GM21447 (cell line): ENCODE results near the gene CHST10.
"Not testable (repeated sequence)": the region's sequence is repeated elsewhere in the genome, so short reads cannot be mapped to it uniquely, and the experiment has no call there.

Experiments used
- ATAC-seq: cut with Tn5 transposase; IDR thresholded peaks from one replicate; pipeline ENCODE4 v1.9.1; 2021; ENCODE audit not compliant: unreplicated experiment

The CHST10 gene

GRCh38 chr2:100416935-100417710 lies at the start of gene CHST10:
CHST10 (minus strand) TSS chr2:100417668; CDS start chr2:100406675, 10,993 bp downstream.
- peak; percentile 83 for ATAC-seq

- no peak for ATAC-seq
Measured at GRCh38 chr2:100460904-100461530, 43.5 kb upstream of the CHST10 start.

GRCh38 chr2:100456357-100456756 lies 38.9 kb upstream of the CHST10 start:
- not testable (repeated sequence) for ATAC-seq

- ATAC-seq: no peak
Measured at GRCh38 chr2:100453853-100454252, 36.4 kb upstream of the CHST10 start.

- ATAC-seq: no peak
Measured at GRCh38 chr2:100451734-100452133, 34.3 kb upstream of the CHST10 start.

GRCh38 chr2:100451092-100451491 lies 33.6 kb upstream of the CHST10 start:
- ATAC-seq: no peak

- no peak for ATAC-seq
Measured at GRCh38 chr2:100446696-100447095, 29.2 kb upstream of the CHST10 start.

- no peak for ATAC-seq
Measured at GRCh38 chr2:100437751-100438150, 20.3 kb upstream of the CHST10 start.

- no peak for ATAC-seq
Measured at GRCh38 chr2:100429726-100430125, 12.3 kb upstream of the CHST10 start.

- no peak for ATAC-seq
Measured at GRCh38 chr2:100427627-100428258, 10.3 kb upstream of the CHST10 start.

GRCh38 chr2:100427111-100427510 lies 9.6 kb upstream of the CHST10 start:
- no peak for ATAC-seq

GRCh38 chr2:100426384-100426720 lies 8.9 kb upstream of the CHST10 start:
- ATAC-seq: no peak

GRCh38 chr2:100425573-100426383 lies 8.3 kb upstream of the CHST10 start:
- no peak for ATAC-seq

- ATAC-seq: no peak
Measured at GRCh38 chr2:100425107-100425506, 7.6 kb upstream of the CHST10 start.

GRCh38 chr2:100424277-100424875 lies 6.9 kb upstream of the CHST10 start:
- no peak for ATAC-seq

GRCh38 chr2:100423631-100424030 lies 6.2 kb upstream of the CHST10 start:
- no peak for ATAC-seq

GRCh38 chr2:100422320-100423055 lies 5.0 kb upstream of the CHST10 start:
- no peak for ATAC-seq

GRCh38 chr2:100419915-100420314 lies 2.4 kb upstream of the CHST10 start:
- no peak for ATAC-seq

- no peak for ATAC-seq
Measured at GRCh38 chr2:100418406-100418962, 1.0 kb upstream of the CHST10 start.

GRCh38 chr2:100417711-100418124 lies 250 bp upstream of the CHST10 start:
- ATAC-seq: no peak
